RPMI7951 (cell line): ENCODE results near the gene KYNU. TPM values are rescaled to one million over a fixed set of nuclear protein-coding genes. Genes with fewer than 3 reads are reported as not detected.

Experiments
- DNase-seq: peaks from one replicate; pipeline ENCODE4 v3.0.0-alpha.2; 2012; ENCODE audit warnings: low read depth
- total RNA-seq: library from RNA; depleted of rRNA; stranded (reverse); fragments of >200 nt; shearing (Covaris generic); gene quantifications from 2 replicates; pipeline ENCODE4 v1.2.3, GENCODE V29; 2014

Gene KYNU
- total RNA-seq, 1 experiment from 2014 or later: 25.5 TPM

GRCh38 chr2:142961202-142961601 is 83.7 kb downstream of the KYNU start:
- no peak for DNase-seq

- DNase-seq: peak; percentile 64
These were observed 88.0 kb downstream of the KYNU start for GRCh38 chr2:142965443-142965842.

GRCh38 chr2:142966284-142966683 is 88.8 kb downstream of the KYNU start:
- DNase-seq: peak; percentile 26

GRCh38 chr2:142967060-142967459 is 89.6 kb downstream of the KYNU start:
- no peak for DNase-seq

- peak; percentile 41 for DNase-seq
These were observed 95.8 kb downstream of the KYNU start for GRCh38 chr2:142973160-142973821.

- DNase-seq: peak; percentile 27
These were observed 96.4 kb downstream of the KYNU start for GRCh38 chr2:142973822-142974207.

- peak; percentile 55 for DNase-seq
These were observed 97.0 kb downstream of the KYNU start for GRCh38 chr2:142974288-142975024.

- no peak for DNase-seq
These were observed 97.8 kb downstream of the KYNU start for GRCh38 chr2:142975239-142975638.

- peak; percentile 51 for DNase-seq
These were observed 103.0 kb downstream of the KYNU start for GRCh38 chr2:142980246-142981068.

GRCh38 chr2:142981069-142981378 is 103.6 kb downstream of the KYNU start:
- no peak for DNase-seq

GRCh38 chr2:142981756-142982155 is 104.3 kb downstream of the KYNU start:
- DNase-seq: no peak

- no peak for DNase-seq
These were observed 105.7 kb downstream of the KYNU start for GRCh38 chr2:142983174-142983573.

- DNase-seq: no peak
These were observed 107.2 kb downstream of the KYNU start for GRCh38 chr2:142984657-142985056.

GRCh38 chr2:142987044-142987443 is 109.6 kb downstream of the KYNU start:
- DNase-seq: no peak

- peak; percentile 50 for DNase-seq
These were observed 112.1 kb downstream of the KYNU start for GRCh38 chr2:142989273-142990204.

GRCh38 chr2:142991295-142991694 is 113.8 kb downstream of the KYNU start:
- DNase-seq: no peak

- peak; percentile 9 for DNase-seq
These were observed 115.4 kb downstream of the KYNU start for GRCh38 chr2:142992840-142993239.

GRCh38 chr2:142993771-142994170 is 116.3 kb downstream of the KYNU start:
- no peak for DNase-seq

- no peak for DNase-seq
These were observed 117.2 kb downstream of the KYNU start for GRCh38 chr2:142994665-142995064.

- DNase-seq: no peak
These were observed 119.8 kb downstream of the KYNU start for GRCh38 chr2:142997231-142997630.

- no peak for DNase-seq
These were observed 123.1 kb downstream of the KYNU start for GRCh38 chr2:143000599-143000998.

GRCh38 chr2:143001501-143001900 is 124.0 kb downstream of the KYNU start:
- DNase-seq: peak; percentile 19
